NOMO-1 treated with dmso at 0.1 percent for 144 hours (cell line): ENCODE measurements around the gene FN3K.

Source experiments
- DNase-seq: peaks from one replicate; lab custom pipeline; 2025; ENCODE audit not compliant: unreplicated experiment; lab: John Stamatoyannopoulos, UW

Gene FN3K

DNA sequence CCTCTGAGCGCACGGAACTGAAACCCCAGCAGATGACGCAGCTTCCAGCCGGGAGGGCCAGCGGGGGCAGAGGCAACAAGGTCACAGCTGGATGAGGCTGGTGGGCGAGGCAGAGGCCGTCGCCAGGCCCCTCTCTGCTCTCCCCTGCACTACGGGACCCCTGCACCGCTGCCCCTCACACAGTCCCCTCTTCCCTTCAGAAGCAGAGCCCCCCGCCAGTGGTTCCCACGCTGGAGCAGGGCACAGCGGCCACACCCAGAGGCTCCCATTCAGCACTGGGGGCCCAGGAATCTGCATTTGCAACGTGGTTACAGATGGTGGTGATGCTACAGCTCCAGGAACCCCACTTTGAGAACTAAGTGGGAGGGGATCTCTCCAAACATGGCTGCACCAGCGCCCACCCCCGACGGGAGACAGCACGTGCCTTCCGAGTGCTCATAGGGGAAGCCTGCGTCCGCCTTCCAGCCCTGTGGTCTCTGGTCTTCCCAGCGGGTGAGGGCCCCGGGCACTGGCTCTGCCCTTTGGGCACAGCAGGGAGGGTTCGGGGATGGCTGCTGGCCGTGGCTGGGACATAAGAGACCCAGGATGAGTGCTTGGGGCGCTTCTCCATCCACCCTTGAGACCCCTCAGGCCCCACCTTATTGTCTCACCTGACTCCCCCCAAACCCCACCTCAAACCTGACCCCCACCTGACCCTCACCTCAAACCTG, 32.2 kb upstream of the FN3K start:
- no peak for DNase-seq

GRCh38 chr17:82703935-82704865, 31.2 kb upstream of the FN3K start:
- no peak for DNase-seq

DNA sequence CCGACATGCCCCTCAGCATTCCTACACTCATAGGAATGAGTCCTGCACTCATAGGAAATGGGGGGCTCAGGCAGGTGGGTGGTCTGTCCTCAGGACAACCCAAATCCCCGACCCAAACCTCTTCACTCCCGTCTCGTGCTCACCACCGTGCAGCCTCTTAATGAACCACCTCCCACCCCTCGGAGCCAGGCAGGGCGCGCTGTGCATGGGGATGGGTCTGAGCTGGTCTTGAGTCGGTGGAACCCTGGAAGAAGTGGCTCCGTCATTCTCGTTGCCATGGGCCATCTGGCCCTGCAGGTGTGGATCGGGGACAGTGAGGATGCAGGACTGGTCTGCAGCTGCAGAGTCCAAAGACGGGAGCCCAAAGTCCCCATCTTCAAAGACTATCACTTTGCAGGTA, 30.5 kb upstream of the FN3K start:
- DNase-seq = no peak

DNA sequence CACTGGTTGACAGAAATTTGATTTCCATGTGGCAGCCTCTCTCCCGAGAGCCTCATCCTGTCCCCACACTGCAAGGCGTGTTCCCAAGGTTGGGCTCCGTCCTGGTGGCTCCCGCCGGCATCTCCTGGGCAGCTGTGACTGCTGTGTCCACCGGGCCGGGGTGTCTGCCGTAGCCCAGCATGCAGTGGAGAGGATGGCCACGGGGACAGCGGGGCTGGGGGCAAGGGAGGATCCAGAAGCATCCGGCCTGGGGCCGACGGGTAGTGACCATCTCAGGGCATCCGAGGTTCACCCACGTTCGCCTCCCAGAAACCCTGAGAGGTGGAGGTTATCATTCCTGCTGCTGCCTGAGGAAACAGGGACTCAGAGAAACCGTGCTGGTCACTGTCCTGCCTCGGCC, 29.7 kb upstream of the FN3K start:
- DNase-seq = no peak

DNA sequence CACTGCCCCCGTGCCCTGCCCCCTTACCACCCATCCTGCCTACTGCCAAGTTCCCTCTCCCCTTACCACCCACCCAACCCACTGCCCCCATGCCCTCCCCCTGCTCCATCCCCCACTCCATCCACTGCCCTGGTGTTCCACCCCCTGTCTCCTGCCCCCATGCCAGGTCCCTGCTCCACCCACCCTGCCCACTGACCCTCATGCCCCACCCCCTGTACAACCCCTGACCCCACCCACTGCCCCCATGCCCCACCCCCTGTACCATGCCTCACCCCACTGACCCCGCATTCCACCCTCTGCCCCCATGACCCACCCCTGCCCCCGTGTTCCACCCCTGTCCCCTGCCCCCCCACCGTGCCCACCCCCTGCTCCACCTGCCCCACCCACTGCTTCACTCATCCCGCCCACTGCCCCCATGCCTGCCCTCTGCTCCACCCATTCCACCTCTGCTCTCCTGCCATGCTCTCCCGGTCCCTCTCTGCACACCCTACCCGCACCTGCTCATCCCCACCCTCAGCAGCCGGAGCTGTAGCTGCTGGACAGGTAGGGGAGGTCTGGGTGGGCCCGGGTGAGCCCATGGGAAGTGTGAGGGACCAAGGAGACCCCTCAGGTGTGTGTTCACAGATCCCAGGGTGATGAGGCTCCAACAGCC, 26.3 kb upstream of the FN3K start:
- no peak for DNase-seq

- no peak for DNase-seq
Observed at GRCh38 chr17:82709676-82710498, 25.5 kb upstream of the FN3K start.

GRCh38 chr17:82710499-82711232, 24.7 kb upstream of the FN3K start:
- DNase-seq = no peak

- DNase-seq = no peak
Observed at GRCh38 chr17:82713071-82713723, 22.2 kb upstream of the FN3K start.

- peak; percentile 90 for DNase-seq
Observed at GRCh38 chr17:82716203-82717010, 19.0 kb upstream of the FN3K start, which contains the start of gene FN3KRP. FN3KRP (plus strand) TSS chr17:82716706; CDS start chr17:82716756, 50 bp downstream.

DNA sequence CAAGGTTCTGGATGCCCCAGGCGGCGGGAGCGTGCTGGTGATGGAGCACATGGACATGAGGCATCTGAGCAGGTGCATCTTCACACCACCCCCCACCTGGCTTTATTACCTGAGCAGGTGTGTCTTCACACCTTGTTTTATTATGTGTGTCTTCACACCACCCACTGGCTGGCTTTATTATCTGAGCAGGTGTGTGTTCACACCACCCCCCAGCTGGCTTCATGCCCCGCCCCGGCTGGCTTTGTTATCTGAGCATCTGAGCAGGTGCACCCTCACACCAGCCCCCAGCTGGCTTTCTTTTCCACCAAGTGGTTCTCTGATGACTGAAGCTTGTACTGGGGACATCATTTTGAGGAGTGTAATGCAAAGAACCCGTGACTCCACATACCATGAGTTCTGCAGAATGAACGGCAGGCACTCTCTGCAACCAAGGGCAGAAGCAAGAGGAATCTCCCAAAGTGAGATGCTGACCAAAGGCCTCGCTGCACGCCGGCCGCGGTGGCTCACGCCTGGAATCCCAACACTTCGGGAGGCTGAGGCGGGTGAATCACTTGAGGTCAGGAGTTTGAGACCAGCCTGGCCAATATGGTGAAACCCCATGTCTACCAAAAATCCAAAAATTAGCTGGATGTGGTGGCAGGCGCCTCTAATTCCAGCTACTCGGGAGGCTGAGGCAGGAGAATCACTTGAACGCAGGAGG, 16.3 kb upstream of the FN3K start:
- DNase-seq = no peak

DNA sequence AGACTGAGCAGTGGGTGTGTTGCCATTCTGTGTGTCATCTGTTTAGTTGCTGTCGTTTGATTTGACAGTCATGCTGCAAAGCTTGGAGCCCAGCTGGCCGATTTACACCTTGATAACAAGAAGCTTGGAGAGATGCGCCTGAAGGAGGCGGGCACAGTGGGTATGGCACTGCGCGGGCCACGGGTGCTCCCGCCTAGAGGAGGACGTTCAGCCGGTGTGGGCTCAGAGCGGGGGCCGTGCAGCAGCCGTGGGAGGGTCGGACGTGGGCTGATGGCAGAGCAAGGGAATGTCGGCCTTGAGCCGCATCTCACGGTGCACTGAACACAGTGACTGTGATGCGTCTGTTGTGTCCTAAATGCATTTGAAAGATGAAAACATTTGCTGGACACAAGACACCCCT, 15.2 kb upstream of the FN3K start:
- DNase-seq = no peak

- DNase-seq = no peak
Observed at GRCh38 chr17:82722341-82723013, 12.9 kb upstream of the FN3K start.

DNA sequence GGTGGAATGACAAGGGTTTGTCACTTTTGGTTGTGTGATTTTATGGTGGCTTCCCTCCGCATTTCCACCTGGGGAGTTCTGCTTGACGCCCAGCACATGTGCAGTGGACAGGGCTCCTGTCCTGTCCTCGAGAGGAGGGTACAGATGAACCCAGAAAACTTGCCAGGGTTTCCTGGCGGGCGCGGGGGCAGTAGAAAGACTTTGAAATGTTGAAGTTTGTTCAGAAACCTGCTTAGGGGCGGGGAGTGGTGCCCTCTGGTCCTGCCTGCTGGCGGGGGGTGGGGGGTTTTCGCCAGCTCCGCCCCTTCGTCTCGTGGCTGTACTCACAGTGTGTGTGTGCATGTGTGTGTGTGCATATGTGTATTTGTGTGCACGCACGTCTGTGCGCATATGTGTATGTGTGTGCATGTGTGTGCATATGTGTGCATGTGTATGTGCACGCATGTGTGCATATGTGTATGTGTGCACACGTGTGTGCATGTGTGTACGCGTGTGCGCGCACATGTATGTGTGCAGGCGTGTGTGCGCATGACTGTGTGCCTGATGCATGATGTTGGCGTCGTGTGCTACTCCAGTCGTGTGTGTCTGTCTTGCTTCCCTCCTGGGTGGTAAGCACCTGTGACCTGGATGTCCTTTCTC, 12.1 kb upstream of the FN3K start:
- DNase-seq = no peak

GRCh38 chr17:82726427-82726826, 9.0 kb upstream of the FN3K start:
- DNase-seq = no peak

GRCh38 chr17:82729479-82730260, 5.7 kb upstream of the FN3K start:
- no peak for DNase-seq

DNA sequence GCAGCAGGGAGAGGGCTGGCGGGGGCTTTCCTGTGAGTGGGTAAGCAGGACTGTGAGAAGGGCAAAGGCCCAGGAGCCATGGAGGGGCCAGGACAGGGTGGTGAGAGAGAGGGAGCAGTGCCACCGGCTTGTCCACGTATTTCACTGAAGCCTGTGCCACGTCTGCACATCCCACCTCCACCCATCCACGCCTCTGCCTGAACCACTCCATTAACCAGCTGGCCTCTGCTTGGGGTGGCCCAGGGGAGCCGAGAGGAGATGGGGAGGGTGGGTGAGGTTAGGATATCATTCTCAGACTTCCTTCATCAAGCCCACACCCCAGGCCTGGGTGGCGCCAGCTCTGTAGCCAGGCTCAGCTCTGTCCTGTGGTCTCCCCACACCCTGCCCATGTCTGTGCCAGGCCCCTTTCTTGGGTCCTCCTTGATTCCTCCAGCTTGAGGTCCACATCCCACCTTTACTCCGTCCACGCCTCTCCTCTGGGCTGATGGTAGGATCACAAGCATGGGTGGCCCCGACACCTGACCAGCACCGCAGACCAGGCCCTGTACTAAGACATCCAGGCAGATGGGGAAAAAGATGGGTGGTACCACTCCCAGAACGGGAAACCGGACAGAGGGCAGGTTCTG, 3.2 kb upstream of the FN3K start:
- no peak for DNase-seq
